ENCODE data around the gene SCO1. TPM values are rescaled to one million over a fixed set of nuclear protein-coding genes. Genes with fewer than 3 reads are reported as not detected.

SCO1 gene
- total and polyA plus RNA-seq, 2 donors (not counting 3 experiments of a cell fraction or from before 2014, with no cell fraction given) = 11.9 to 30.8 TPM

DNA sequence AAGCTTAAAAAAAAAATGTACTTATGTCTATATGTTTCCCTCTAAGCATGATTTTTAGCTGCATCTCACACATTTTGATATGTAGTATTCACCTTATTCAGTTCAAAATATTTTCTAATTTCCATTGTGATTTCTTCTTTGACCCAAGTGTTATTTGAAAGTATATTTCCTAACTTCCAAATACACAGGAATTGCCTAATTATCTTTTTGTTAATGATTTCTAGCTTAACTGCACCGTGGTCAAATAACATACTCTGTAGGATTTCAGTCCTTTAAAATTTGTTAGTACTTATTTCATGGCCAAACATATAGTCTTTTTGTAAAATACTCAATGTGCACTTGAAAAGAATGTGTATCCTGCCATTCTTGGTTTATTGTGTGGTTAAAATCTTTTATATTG lies 21.2 kb upstream of the SCO1 start:
- no peaks in the 10 kb centered on the region for H3K36me3 ChIP-seq (ENCODE audit: control insufficient read depth in 2 of 2, extremely low read depth in 1 of 2, insufficient read depth in 2 of 2, low read length in 2 of 2)
- no peaks in the 10 kb centered on the region for H4K20me1 ChIP-seq (replicated peaks; ENCODE audit: control insufficient read depth, extremely low read depth, insufficient read depth, low read length)
- no peak overlapping the region for H3K4me2 ChIP-seq (ENCODE audit: insufficient read depth, low read length)
- TF ChIP-seq MYC (IDR thresholded peaks at IDR 0.05; ENCODE audit: low read depth, low read length) (no peak), GATA2 (IDR thresholded peaks at IDR 0.05; ENCODE audit: insufficient read depth, insufficient read length, low read depth, low read length) (no peak), FOS (IDR thresholded peaks at IDR 0.05; ENCODE audit: borderline replicate concordance, insufficient read depth, low read length) (no peak), CTCF (IDR thresholded peaks at IDR 0.05; ENCODE audit: extremely low read depth in 1 of 2, insufficient read depth in 1 of 2, low read depth in 1 of 2, low read length in 2 of 2) (no peak), POLR2A (IDR thresholded peaks at IDR 0.05; ENCODE audit: low read depth, low read length) (no peak), EZH2 (IDR thresholded peaks at IDR 0.05; ENCODE audit: borderline replicate concordance, low read depth, low read length, severe bottlenecking) (no peak), POLR2AphosphoS5 (IDR thresholded peaks at IDR 0.05; ENCODE audit: insufficient read depth, low read depth, low read length) (no peak), JUN (IDR thresholded peaks at IDR 0.05; ENCODE audit: borderline replicate concordance, insufficient read depth, insufficient read length, low read depth) (no peak)
- TF ChIP-seq, protein P1, sequence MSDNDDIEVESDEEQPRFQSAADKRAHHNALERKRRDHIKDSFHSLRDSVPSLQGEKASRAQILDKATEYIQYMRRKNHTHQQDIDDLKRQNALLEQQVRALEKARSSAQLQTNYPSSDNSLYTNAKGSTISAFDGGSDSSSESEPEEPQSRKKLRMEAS (IDR thresholded peaks at IDR 0.05; ENCODE audit: insufficient read depth, insufficient read length) = no peak
- FAIRE-seq = no peak
- no peak overlapping the region for H3K4me3 ChIP-seq (replicated peaks in 1 of 3; ENCODE audit: insufficient read depth in 1 of 3, low read depth in 1 of 3, low read length in 3 of 3)
- no peaks in the 10 kb centered on the region for H3K79me2 ChIP-seq (ENCODE audit: control insufficient read depth, insufficient read depth, low read length)
- no peaks in the 10 kb centered on the region for H3K9me1 ChIP-seq (replicated peaks; ENCODE audit: control insufficient read depth, extremely low read depth, insufficient read depth, low read length)
- DNase-seq (ENCODE audit: low read depth, low spot score) = no peak
- no TSS peak for BruUV-seq (replicated peaks)
- H3K27ac ChIP-seq (ENCODE audit: insufficient read depth, low read depth, low read length) = no peak overlapping the region
- dilution Hi-C loops (cut with MboI; ENCODE audit: extremely low pct_ligation_motif_present, low sequenced_read_pairs) = no loop called here
- H3K9ac ChIP-seq (replicated peaks; ENCODE audit: extremely low read depth, insufficient read depth, low read length) = no peak overlapping the region
- H2AFZ ChIP-seq (ENCODE audit: low read depth, low read length) = no peak overlapping the region
- H3K9me3 ChIP-seq (replicated peaks; ENCODE audit: control insufficient read depth, insufficient read depth, low read length) = no peaks in the 10 kb centered on the region
- no peaks in the 10 kb centered on the region for H3K4me1 ChIP-seq (ENCODE audit: control insufficient read depth, extremely low read depth, insufficient read depth, low read length)
- intact Hi-C loops (cut with micrococcal nuclease) = no loop called here
- no peaks in the 10 kb centered on the region for H3K27me3 ChIP-seq (ENCODE audit: control insufficient read depth in 2 of 2, insufficient read depth in 2 of 2, low read length in 2 of 2)
- CTCF ChIA-PET = interaction anchor here (1.0 kb wide), 1 partner anchor 18 kb away, joined by 3 read pairs; no protein-coding TSS in a partner anchor
- POLR2A ChIA-PET = no interaction called here
